ENCODE data around the gene SLC24A1.

DNA sequence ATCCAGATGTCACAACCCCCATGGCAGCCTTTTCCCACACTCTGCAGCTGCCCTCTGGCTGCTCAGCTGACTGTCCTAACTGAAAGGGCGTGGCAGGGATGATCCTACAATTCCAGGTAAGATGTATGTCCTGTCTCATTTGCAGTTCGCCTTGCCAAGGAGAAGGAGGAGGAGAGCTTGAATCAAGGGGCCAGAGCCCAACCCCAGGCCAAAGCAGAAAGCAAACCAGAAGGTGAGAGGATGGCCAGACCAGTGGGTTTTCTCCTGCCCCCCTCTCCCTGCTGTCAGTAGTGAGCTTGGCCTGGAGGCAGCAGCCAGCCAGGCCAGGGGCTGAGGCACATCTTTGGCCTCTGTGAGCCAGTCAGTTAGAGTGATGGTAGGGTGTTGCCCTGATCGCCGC, 22.5 kb downstream of the SLC24A1 start:
- TF ChIP-seq, protein P1, sequence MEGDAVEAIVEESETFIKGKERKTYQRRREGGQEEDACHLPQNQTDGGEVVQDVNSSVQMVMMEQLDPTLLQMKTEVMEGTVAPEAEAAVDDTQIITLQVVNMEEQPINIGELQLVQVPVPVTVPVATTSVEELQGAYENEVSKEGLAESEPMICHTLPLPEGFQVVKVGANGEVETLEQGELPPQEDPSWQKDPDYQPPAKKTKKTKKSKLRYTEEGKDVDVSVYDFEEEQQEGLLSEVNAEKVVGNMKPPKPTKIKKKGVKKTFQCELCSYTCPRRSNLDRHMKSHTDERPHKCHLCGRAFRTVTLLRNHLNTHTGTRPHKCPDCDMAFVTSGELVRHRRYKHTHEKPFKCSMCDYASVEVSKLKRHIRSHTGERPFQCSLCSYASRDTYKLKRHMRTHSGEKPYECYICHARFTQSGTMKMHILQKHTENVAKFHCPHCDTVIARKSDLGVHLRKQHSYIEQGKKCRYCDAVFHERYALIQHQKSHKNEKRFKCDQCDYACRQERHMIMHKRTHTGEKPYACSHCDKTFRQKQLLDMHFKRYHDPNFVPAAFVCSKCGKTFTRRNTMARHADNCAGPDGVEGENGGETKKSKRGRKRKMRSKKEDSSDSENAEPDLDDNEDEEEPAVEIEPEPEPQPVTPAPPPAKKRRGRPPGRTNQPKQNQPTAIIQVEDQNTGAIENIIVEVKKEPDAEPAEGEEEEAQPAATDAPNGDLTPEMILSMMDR (conservative IDR thresholded peaks at IDR 0.05 in 1 of 2, IDR thresholded peaks at IDR 0.05 in 1 of 2; ENCODE audit: extremely low read depth in 1 of 2, insufficient read depth in 1 of 2, low read depth in 1 of 2, low read length in 2 of 2), result no peak
- no peak for TF ChIP-seq EZH2 (IDR thresholded peaks at IDR 0.05; ENCODE audit: borderline replicate concordance, low read length)
